Measurements from ENCODE around the gene CR2.

Gene CR2

GRCh38 chr1:207440626-207441025 is 13.5 kb upstream of the CR2 start:
- in situ Hi-C loops (cut with MboI; ENCODE audit: low sequenced_read_pairs): no loop called here

GRCh38 chr1:207444514-207445217 is 9.5 kb upstream of the CR2 start:
- in situ Hi-C loops (cut with MboI; ENCODE audit: low sequenced_read_pairs): no loop called here

- in situ Hi-C loops (cut with MboI; ENCODE audit: low sequenced_read_pairs): no loop called here
These were observed 450 bp upstream of the CR2 start for GRCh38 chr1:207453710-207454045.

- in situ Hi-C loops (cut with MboI; ENCODE audit: low sequenced_read_pairs): no loop called here
These were observed 1.1 kb downstream of the CR2 start for GRCh38 chr1:207455183-207455754.

- in situ Hi-C loops (cut with MboI; ENCODE audit: low sequenced_read_pairs): no loop called here
These were observed 4.3 kb downstream of the CR2 start for GRCh38 chr1:207458414-207458813.

- in situ Hi-C loops (cut with MboI; ENCODE audit: low sequenced_read_pairs): no loop called here
These were observed 4.9 kb downstream of the CR2 start for GRCh38 chr1:207459008-207459407.

GRCh38 chr1:207461649-207462048 is 7.5 kb downstream of the CR2 start:
- in situ Hi-C loops (cut with MboI; ENCODE audit: low sequenced_read_pairs): no loop called here

- in situ Hi-C loops (cut with MboI; ENCODE audit: low sequenced_read_pairs): no loop called here
These were observed 8.4 kb downstream of the CR2 start for GRCh38 chr1:207462535-207462934.

GRCh38 chr1:207463021-207463420 is 8.9 kb downstream of the CR2 start:
- in situ Hi-C loops (cut with MboI; ENCODE audit: low sequenced_read_pairs): no loop called here

- in situ Hi-C loops (cut with MboI; ENCODE audit: low sequenced_read_pairs): no loop called here
These were observed 9.4 kb downstream of the CR2 start for GRCh38 chr1:207463571-207463970.

GRCh38 chr1:207470927-207471326 is 16.8 kb downstream of the CR2 start:
- in situ Hi-C loops (cut with MboI; ENCODE audit: low sequenced_read_pairs): no loop called here

GRCh38 chr1:207474210-207474609 is 20.1 kb downstream of the CR2 start:
- in situ Hi-C loops (cut with MboI; ENCODE audit: low sequenced_read_pairs): no loop called here

- in situ Hi-C loops (cut with MboI; ENCODE audit: low sequenced_read_pairs): loop anchor here (25.0 kb wide), 1 partner anchor 399 kb away; the partner anchor contains the start of gene C4BPB
These were observed 32.1 kb downstream of the CR2 start for GRCh38 chr1:207486198-207486597.

GRCh38 chr1:207487636-207488035 is 33.5 kb downstream of the CR2 start:
- in situ Hi-C loops (cut with MboI; ENCODE audit: low sequenced_read_pairs): loop anchor here (25.0 kb wide), 1 partner anchor 400 kb away; the partner anchor contains the start of gene C4BPB

- in situ Hi-C loops (cut with MboI; ENCODE audit: low sequenced_read_pairs): loop anchor here (25.0 kb wide), 1 partner anchor 406 kb away; the partner anchor contains the start of gene C4BPB
These were observed 39.1 kb downstream of the CR2 start for GRCh38 chr1:207493212-207493611.

- in situ Hi-C loops (cut with MboI; ENCODE audit: low sequenced_read_pairs): loop anchor here (25.0 kb wide), 1 partner anchor 407 kb away; the partner anchor contains the start of gene C4BPB
These were observed 40.0 kb downstream of the CR2 start for GRCh38 chr1:207494171-207494570.

GRCh38 chr1:207495281-207495680 is 41.2 kb downstream of the CR2 start:
- in situ Hi-C loops (cut with MboI; ENCODE audit: low sequenced_read_pairs): loop anchor here (5.0 to 25.0 kb wide), 2 partner anchors 83 to 408 kb away; partner anchors contain the start of gene C4BPB

GRCh38 chr1:207495801-207496792 is 42.0 kb downstream of the CR2 start, which contains the start of gene CR1:
TSS of gene CR1 (plus strand) at chr1:207496157. CDS start at chr1:207496268, 111 bp downstream.
- in situ Hi-C loops (cut with MboI; ENCODE audit: low sequenced_read_pairs): loop anchor here (5.0 to 25.0 kb wide), 2 partner anchors 84 to 409 kb away; partner anchors contain the start of gene C4BPB

GRCh38 chr1:207497941-207498340 is 43.8 kb downstream of the CR2 start:
- in situ Hi-C loops (cut with MboI; ENCODE audit: low sequenced_read_pairs): loop anchor here (5.0 to 25.0 kb wide), 2 partner anchors 86 to 411 kb away; partner anchors contain the start of gene C4BPB

- in situ Hi-C loops (cut with MboI; ENCODE audit: low sequenced_read_pairs): loop anchor here (5.0 to 25.0 kb wide), 2 partner anchors 87 to 412 kb away; partner anchors contain the start of gene C4BPB
These were observed 45.4 kb downstream of the CR2 start for GRCh38 chr1:207499573-207499972.

- in situ Hi-C loops (cut with MboI; ENCODE audit: low sequenced_read_pairs): no loop called here
These were observed 46.2 kb downstream of the CR2 start for GRCh38 chr1:207500306-207500705.
